Measurements from ENCODE around the gene COPG2. TPM values are rescaled to one million over a fixed set of nuclear protein-coding genes. Genes with fewer than 3 reads are reported as not detected.

COPG2 gene
- total and polyA plus RNA-seq, 2 donors (not counting 3 experiments of a cell fraction or from before 2014, with no cell fraction given): 9.4 to 11.6 TPM

DNA sequence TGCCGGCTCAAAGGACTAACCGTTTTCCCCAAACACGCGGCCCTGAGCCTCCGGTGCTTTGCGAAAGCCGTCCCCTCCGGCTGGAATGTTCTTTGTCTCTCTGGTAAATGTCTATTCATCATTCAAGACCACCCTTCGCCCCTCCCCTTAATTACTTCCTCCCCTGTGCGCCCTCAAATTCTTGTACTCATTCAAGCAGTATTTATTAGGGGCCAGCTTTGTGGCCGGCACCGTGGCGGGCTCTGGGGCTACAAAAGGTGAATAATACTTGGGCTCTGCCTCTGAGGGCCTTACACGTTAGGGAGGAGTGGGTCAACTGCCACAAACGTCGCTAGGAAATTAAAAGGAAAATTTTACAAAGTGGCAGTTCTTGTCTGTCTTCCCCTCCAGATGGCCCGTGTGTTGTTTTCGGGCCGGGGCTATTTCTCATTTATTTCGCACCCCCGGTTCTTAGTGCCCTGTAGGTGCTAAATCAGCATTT lies 178.2 kb downstream of the COPG2 start:
- peak overlapping the region; percentile 72 for H3K4me2 ChIP-seq (ENCODE audit: insufficient read depth, low read length)
- BruUV-seq (replicated peaks): no TSS peak
- H3K4me1 ChIP-seq (ENCODE audit: control insufficient read depth, extremely low read depth, insufficient read depth, low read length): peaks cover 37% of the 10 kb centered on the region
- H3K9ac ChIP-seq (replicated peaks; ENCODE audit: extremely low read depth, insufficient read depth, low read length): no peak overlapping the region
- intact Hi-C loops (cut with micrococcal nuclease): loop anchor here (1.0 to 2.0 kb wide), 2 partner anchors 248 to 418 kb away; no protein-coding TSS in a partner anchor
- no peaks in the 10 kb centered on the region for H3K36me3 ChIP-seq (ENCODE audit: control insufficient read depth in 2 of 2, extremely low read depth in 1 of 2, insufficient read depth in 2 of 2, low read length in 2 of 2)
- H3K9me3 ChIP-seq (replicated peaks; ENCODE audit: control insufficient read depth, insufficient read depth, low read length): no peaks in the 10 kb centered on the region
- H3K27me3 ChIP-seq (ENCODE audit: control insufficient read depth in 2 of 2, insufficient read depth in 2 of 2, low read length in 2 of 2): no peaks in the 10 kb centered on the region
- ChIA-PET CTCF (interaction anchor here (1.6 kb wide), 1 partner anchor 248 kb away, joined by 5 read pairs; no protein-coding TSS in a partner anchor), POLR2A (no interaction called here)
- peak overlapping the region; percentile 74 for H3K27ac ChIP-seq (ENCODE audit: insufficient read depth, low read depth, low read length)
- peak overlapping the region in 1 of 3 experiments; percentile 7 for H3K4me3 ChIP-seq (replicated peaks in 1 of 3; ENCODE audit: insufficient read depth in 1 of 3, low read depth in 1 of 3, low read length in 3 of 3)
- no peaks in the 10 kb centered on the region for H3K9me1 ChIP-seq (replicated peaks; ENCODE audit: control insufficient read depth, extremely low read depth, insufficient read depth, low read length)
- H2AFZ ChIP-seq (ENCODE audit: low read depth, low read length): peak overlapping the region; percentile 60
- H4K20me1 ChIP-seq (replicated peaks; ENCODE audit: control insufficient read depth, extremely low read depth, insufficient read depth, low read length): no peaks in the 10 kb centered on the region
- TF ChIP-seq JUN (IDR thresholded peaks at IDR 0.05; ENCODE audit: borderline replicate concordance, insufficient read depth, insufficient read length, low read depth): no peak
- TF ChIP-seq POLR2A (IDR thresholded peaks at IDR 0.05; ENCODE audit: low read depth, low read length): no peak
- TF ChIP-seq EZH2 (IDR thresholded peaks at IDR 0.05; ENCODE audit: borderline replicate concordance, low read depth, low read length, severe bottlenecking): no peak
- TF ChIP-seq, protein P1, sequence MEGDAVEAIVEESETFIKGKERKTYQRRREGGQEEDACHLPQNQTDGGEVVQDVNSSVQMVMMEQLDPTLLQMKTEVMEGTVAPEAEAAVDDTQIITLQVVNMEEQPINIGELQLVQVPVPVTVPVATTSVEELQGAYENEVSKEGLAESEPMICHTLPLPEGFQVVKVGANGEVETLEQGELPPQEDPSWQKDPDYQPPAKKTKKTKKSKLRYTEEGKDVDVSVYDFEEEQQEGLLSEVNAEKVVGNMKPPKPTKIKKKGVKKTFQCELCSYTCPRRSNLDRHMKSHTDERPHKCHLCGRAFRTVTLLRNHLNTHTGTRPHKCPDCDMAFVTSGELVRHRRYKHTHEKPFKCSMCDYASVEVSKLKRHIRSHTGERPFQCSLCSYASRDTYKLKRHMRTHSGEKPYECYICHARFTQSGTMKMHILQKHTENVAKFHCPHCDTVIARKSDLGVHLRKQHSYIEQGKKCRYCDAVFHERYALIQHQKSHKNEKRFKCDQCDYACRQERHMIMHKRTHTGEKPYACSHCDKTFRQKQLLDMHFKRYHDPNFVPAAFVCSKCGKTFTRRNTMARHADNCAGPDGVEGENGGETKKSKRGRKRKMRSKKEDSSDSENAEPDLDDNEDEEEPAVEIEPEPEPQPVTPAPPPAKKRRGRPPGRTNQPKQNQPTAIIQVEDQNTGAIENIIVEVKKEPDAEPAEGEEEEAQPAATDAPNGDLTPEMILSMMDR (IDR thresholded peaks at IDR 0.05; ENCODE audit: extremely low read depth in 1 of 2, insufficient read depth in 1 of 2, low read depth in 1 of 2, low read length in 2 of 2): no peak
- no peak for TF ChIP-seq MYC (IDR thresholded peaks at IDR 0.05; ENCODE audit: low read depth, low read length)
- TF ChIP-seq, protein P2, sequence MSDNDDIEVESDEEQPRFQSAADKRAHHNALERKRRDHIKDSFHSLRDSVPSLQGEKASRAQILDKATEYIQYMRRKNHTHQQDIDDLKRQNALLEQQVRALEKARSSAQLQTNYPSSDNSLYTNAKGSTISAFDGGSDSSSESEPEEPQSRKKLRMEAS (IDR thresholded peaks at IDR 0.05; ENCODE audit: insufficient read depth, insufficient read length): no peak
- TF ChIP-seq GATA2 (IDR thresholded peaks at IDR 0.05; ENCODE audit: insufficient read depth, insufficient read length, low read depth, low read length): no peak
- no peak for TF ChIP-seq FOS (IDR thresholded peaks at IDR 0.05; ENCODE audit: borderline replicate concordance, insufficient read depth, low read length)
- TF ChIP-seq POLR2AphosphoS5 (IDR thresholded peaks at IDR 0.05; ENCODE audit: insufficient read depth, low read depth, low read length): no peak
- dilution Hi-C loops (cut with MboI; ENCODE audit: extremely low pct_ligation_motif_present, low sequenced_read_pairs): no loop called here
- FAIRE-seq (no peak), DNase-seq (ENCODE audit: low read depth, low spot score) (peak; percentile 15)
- no peaks in the 10 kb centered on the region for H3K79me2 ChIP-seq (ENCODE audit: control insufficient read depth, insufficient read depth, low read length)
